ENCODE results near the gene AMDHD2. TPM values are rescaled to one million over a fixed set of nuclear protein-coding genes. Genes with fewer than 3 reads are reported as not detected.

AMDHD2 gene
- total RNA-seq, 1 donor from 2014 or later: 90.8 TPM

DNA sequence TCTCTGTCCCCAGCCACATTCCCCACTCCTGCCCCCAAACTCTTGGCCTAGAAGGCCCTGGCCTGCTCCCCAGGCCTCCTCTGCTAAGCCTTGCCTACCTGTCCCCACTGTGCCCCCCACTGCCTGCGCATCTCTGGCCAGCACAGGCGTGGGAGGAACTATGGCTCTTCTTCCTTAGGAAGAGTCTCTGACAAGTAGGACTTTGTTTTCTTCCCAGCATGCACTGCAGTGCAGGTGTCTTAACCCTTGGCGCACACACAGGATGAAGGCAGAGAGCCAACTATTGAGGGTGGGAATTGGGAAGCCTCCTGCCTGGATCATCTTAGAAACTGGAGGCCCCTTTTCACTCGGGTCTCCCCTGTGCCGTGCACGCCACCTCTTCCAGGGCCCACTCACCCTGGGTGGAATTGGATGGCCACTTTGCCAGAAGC lies 3.6 kb downstream of the AMDHD2 start:
- H3K4me1 Mint-ChIP-seq: peaks cover 28% of the 10 kb centered on the region
- no peaks in the 10 kb centered on the region for H3K9me3 Mint-ChIP-seq
- DNase-seq (no peak), ATAC-seq (ENCODE audit: low read depth) (no peak)
- CTCF ChIA-PET: no interaction called here
- no peak overlapping the region for H3K27ac Mint-ChIP-seq
- no peaks in the 10 kb centered on the region for H3K27me3 Mint-ChIP-seq
- intact Hi-C loops (cut with micrococcal nuclease): no loop called here
- peaks cover 63% of the 10 kb centered on the region for H3K36me3 Mint-ChIP-seq (ENCODE audit: low read depth)
- POLR2A ChIA-PET: interaction anchor here (1.5 to 1.9 kb wide), 2 partner anchors 8 to 10 kb away, joined by 4 to 5 read pairs; partner anchors contain the start of gene ATP6V0C
- TF ChIP-seq, protein P1, sequence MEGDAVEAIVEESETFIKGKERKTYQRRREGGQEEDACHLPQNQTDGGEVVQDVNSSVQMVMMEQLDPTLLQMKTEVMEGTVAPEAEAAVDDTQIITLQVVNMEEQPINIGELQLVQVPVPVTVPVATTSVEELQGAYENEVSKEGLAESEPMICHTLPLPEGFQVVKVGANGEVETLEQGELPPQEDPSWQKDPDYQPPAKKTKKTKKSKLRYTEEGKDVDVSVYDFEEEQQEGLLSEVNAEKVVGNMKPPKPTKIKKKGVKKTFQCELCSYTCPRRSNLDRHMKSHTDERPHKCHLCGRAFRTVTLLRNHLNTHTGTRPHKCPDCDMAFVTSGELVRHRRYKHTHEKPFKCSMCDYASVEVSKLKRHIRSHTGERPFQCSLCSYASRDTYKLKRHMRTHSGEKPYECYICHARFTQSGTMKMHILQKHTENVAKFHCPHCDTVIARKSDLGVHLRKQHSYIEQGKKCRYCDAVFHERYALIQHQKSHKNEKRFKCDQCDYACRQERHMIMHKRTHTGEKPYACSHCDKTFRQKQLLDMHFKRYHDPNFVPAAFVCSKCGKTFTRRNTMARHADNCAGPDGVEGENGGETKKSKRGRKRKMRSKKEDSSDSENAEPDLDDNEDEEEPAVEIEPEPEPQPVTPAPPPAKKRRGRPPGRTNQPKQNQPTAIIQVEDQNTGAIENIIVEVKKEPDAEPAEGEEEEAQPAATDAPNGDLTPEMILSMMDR (IDR thresholded peaks at IDR 0.05): no peak
- H3K4me3 Mint-ChIP-seq: no peak overlapping the region

DNA sequence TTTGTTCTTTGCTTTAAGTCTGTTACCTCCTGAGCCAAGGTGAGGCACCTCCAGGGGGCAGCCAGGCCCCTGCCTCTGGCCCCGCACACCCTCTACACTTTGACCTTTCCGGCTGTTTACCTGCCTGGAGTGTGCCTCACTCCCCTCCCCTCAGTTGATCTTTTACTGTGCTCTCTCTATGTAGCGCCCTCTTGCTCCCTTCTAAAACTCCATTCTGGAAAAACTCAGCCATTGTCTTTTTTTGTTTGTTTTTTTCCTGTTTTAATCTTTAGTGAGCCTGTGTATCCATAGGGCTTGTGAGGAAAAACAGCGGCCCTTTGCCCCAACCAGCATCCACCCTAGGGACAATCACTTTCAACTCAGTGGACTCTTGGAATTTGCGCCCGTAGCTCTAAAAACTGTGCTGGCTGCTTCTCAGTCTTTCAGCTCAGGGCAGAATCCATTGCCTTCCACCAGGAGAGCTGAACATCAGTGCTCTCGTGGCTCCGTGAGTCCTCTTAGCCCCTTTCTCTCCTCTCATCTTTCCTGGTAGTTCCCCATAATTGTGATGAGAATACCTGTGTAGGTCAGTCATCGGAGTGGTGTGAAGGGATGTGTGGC lies 4.3 kb downstream of the AMDHD2 start:
- ChIA-PET CTCF (no interaction called here), POLR2A (interaction anchor here (1.5 to 1.9 kb wide), 2 partner anchors 8 to 10 kb away, joined by 4 to 5 read pairs; partner anchors contain the start of gene ATP6V0C)
- TF ChIP-seq, protein P1 (IDR thresholded peaks at IDR 0.05): no peak
- Mint-ChIP-seq H3K4me3 (no peak overlapping the region), H3K9me3 (no peaks in the 10 kb centered on the region), H3K36me3 (ENCODE audit: low read depth) (peaks cover 61% of the 10 kb centered on the region), H3K27ac (peak overlapping the region; percentile 25), H3K4me1 (peaks cover 23% of the 10 kb centered on the region), H3K27me3 (no peaks in the 10 kb centered on the region)
- DNase-seq (no peak), ATAC-seq (ENCODE audit: low read depth) (no peak)
- intact Hi-C loops (cut with micrococcal nuclease): no loop called here

DNA sequence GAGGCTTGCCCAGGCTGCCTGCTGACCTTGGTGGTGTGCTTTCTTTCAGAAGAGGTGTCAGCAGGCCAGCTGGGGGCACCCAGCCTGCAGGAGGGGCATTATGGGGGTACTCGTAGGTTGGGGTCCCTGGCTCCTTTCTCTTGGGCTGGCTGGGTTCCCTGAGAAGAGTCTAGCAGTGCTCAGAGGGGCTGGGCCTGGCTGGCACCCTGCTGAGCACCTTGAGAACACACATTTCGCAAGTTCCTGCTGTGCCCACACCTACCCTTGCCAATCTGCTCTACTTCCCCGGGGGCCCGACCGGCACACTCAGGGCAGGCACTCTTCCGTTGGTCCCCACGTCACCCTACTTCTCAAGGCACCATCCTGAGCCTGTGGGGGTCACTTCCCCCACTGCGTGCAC lies 6.0 kb downstream of the AMDHD2 start:
- Mint-ChIP-seq H3K9me3 (no peaks in the 10 kb centered on the region), H3K4me1 (peaks cover 19% of the 10 kb centered on the region), H3K27me3 (no peaks in the 10 kb centered on the region), H3K27ac (no peak overlapping the region), H3K4me3 (no peak overlapping the region), H3K36me3 (ENCODE audit: low read depth) (peaks cover 59% of the 10 kb centered on the region)
- TF ChIP-seq, protein P1 (IDR thresholded peaks at IDR 0.05): no peak
- DNase-seq (no peak), ATAC-seq (ENCODE audit: low read depth) (no peak)
- POLR2A ChIA-PET: no interaction called here
- CTCF ChIA-PET: no interaction called here
- intact Hi-C loops (cut with micrococcal nuclease): no loop called here

DNA sequence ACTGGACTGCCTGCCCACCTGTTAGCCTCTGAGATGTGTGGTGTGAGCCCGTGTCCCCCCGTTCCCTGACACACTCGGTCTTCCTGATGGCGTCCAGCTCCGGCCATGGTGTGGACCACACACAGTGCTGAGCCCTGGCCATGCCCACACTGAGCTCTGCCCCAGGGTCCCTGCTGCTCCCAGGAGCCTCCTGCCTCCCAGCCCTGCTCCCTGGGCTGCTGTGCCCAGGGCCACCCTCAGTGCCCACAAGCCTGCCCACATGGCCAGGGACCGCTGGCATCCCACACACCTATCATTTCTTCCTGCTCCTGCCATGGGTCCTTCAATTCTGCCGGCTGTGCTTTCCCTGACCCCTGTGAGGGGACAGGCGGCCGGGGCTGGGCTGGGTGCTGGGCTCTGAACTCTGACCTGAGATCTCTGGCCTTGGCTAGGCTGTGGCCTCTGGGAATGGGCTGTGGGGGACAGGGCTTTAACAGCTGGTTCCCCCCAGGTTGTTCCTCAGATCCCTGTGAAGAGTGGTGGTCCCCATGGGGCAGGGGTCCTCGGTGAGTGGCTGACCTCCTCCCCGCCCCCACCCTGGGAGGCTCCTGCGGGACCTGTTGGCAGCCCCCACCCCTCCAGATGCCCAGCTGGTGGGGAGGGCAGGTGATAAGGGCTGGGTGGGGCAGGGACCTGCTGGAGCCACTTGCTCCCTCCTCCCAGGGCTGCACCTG lies 7.1 kb downstream of the AMDHD2 start:
- DNase-seq (no peak), ATAC-seq (ENCODE audit: low read depth) (no peak)
- Mint-ChIP-seq H3K9me3 (no peaks in the 10 kb centered on the region), H3K27me3 (no peaks in the 10 kb centered on the region), H3K36me3 (ENCODE audit: low read depth) (peaks cover 52% of the 10 kb centered on the region), H3K27ac (no peak overlapping the region), H3K4me3 (no peak overlapping the region), H3K4me1 (peaks cover 22% of the 10 kb centered on the region)
- ChIA-PET POLR2A (no interaction called here), CTCF (no interaction called here)
- TF ChIP-seq, protein P1 (IDR thresholded peaks at IDR 0.05): no peak
- intact Hi-C loops (cut with micrococcal nuclease): no loop called here

DNA sequence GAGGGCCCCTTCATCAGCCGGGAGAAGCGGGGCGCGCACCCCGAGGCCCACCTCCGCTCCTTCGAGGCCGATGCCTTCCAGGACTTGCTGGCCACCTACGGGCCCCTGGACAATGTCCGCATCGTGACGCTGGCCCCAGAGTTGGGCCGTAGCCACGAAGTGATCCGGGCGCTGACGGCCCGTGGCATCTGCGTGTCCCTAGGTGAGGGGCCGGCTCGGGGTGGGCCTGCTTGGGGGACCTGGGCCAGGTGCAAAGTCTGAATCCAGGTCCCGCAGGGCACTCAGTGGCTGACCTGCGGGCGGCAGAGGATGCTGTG lies 7.6 kb downstream of the AMDHD2 start:
- CTCF ChIA-PET: no interaction called here
- intact Hi-C loops (cut with micrococcal nuclease): no loop called here
- Mint-ChIP-seq H3K9me3 (no peaks in the 10 kb centered on the region), H3K4me1 (peaks cover 22% of the 10 kb centered on the region), H3K4me3 (no peak overlapping the region), H3K36me3 (ENCODE audit: low read depth) (peaks cover 53% of the 10 kb centered on the region), H3K27me3 (no peaks in the 10 kb centered on the region), H3K27ac (no peak overlapping the region)
- POLR2A ChIA-PET: no interaction called here
- no peak for ATAC-seq (ENCODE audit: low read depth)
- TF ChIP-seq, protein P1 (IDR thresholded peaks at IDR 0.05): no peak
- DNase-seq: no peak
